Activated T-cell treated with anti-CD3 and anti-CD28 coated beads for 1 hour (primary cell): Measurements from ENCODE around the gene IL34.
"Not testable (repeated sequence)": the region's sequence is repeated elsewhere in the genome, so short reads cannot be mapped to it uniquely, and the experiment has no call there.

Experiments used
- DNase-seq: peaks from one replicate; pipeline ENCODE4 v3.0.0-alpha.2; 2020; ENCODE audit warnings: low read depth

IL34 gene

DNA sequence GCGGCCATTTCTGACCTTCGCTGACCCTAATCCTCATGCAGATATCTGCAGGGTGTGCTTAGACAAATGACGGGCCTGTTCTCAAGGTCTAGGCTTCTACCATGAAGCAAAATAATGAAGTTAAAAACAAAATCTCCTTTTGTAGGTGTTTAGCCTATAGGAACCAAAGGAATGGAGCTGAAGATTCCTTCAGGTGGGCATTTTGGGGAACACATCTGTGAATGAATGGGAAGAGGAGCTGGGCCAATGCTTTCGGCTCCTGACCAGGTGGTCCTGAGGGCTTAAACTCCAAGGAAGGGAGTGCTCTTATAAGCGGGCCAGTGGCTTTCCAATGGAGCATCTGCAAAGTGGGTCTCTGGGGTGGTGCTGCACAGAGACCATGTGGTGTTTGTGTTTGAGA is 14.1 kb upstream of the IL34 start:
- DNase-seq: no peak

DNA sequence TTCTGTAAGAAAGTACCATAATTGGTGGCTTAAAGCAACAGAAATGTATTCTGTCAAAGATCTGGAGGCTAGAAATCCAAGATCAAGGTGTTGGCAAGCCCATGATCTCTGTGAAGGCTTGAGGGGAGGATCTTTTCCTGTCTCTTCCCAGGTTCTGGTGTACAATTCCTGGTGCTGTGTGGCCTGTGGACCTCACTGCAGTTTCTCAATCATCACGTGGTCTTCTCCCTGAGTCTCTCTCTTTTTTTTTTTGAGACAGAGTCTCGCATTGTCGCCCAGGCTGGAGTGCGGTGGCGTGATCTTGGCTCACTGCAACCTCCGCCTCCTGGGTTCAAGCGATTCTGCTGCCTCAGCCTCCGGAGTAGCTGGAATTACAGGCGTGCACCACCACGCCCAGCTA is 12.7 kb upstream of the IL34 start:
- DNase-seq: not testable (repeated sequence)

DNA sequence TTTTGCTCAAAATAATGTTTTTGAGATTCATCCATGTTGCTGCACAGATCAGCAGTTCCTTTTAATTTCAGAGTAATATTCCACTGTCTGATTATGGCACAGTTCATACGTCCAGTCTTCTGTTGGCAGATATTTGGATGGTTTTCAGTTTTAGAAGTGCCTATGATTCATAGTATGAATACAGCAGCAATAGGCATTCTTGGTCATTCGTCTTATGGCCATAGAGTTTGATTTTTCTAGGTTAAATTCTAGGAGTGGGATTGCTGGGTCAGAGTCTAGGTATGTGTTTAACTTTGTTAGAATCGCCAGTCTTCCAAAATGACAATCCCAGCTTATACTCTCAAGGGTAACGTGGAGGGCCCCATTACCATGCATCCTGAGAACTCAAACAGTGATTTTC is 11.5 kb upstream of the IL34 start:
- DNase-seq: no peak

DNA sequence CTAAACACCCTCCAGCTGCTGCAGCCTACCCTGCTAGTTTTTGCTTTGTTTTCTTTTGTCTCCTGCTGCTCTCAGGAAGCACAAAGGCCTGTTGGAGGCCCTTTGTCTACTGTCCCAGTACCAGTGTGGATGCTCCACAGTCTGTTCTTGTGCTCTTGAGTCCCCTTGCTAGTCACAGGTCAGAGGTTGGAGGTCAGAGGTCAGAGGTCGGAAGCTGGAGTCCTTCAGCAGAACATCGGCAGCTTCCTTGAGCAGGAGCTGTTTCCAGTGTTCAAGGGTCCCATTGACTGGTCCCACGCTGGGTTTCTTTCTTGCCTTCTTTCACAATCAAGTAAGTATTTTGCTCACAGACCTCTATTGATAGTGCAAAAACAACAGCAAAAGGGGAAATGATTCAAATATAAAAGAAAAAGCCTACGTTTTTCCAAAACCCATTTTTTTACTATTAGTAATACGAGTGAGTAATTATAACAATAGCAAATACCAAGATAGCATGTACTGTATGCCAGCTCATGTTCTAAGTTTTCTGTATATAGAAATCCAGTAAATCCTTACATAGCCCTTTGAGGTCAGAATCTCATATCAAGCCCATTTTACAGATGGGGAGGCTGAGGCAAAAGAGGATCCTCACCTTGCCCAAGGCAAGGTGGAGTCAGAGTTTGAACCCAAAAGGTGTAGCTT is 10.9 kb upstream of the IL34 start:
- no peak for DNase-seq

DNA sequence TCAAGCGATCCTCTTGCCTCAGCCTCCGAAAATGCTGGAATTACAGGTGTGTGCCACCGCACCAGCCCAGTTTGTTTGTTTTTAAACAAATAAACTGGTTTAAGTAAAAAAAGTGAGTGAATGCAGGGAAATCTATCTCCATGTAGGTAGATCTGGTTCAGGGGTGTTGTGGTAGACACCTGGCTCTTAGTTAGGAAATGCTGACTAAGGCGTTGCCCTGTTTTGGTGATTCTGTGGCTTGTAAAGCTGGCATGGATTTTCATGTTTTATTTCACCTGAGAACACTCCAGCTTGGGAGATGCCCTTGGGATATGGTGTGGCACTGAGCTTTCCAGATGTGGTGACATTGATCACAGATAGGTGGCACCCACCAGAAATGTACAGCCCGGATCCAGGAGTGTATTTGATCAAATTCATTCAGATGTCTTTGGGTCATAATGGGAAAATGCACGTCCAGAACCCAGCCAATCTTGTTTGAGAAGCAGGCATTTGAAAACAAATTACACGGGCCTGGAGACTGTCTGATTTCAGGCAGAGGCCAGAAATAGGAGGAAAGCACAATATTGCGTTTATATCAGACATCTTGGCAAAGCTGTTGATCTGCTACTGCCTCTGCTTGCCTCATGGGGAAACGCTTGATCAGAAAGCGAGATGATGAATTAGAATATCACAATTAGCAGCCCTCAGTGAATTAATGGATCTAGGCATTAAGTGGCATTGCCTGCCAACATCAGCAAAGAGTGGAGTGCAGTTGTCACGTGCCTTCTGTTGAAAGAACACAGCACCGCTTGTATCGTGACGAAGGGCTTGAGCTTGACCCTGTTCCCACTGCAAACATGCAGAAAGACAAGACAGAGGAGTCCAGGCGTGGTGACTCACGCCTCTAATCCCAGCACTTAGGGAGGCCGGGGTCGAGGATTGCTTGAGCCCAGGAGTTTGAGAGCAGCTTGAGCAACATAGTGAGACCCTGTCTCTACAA is 7.3 kb upstream of the IL34 start:
- no peak for DNase-seq

DNA sequence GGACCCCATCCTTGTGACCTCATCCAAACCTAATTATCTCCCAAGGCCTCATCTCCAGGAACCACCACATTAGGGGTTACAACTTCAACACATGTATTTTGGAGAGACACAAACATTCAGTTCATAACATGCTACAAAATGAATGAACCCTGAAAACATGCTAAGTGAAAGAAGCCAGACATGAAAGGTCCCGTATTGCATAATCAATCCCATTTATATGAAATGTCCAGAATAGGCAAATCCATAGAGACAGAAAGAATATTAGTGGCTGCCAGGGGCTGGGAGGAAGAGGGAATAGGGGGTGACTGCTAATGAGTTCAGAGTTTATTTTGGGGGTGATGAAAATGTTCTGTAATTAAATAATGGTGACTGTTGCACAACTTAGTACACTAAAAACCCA is 3.7 kb upstream of the IL34 start:
- DNase-seq: no peak

DNA sequence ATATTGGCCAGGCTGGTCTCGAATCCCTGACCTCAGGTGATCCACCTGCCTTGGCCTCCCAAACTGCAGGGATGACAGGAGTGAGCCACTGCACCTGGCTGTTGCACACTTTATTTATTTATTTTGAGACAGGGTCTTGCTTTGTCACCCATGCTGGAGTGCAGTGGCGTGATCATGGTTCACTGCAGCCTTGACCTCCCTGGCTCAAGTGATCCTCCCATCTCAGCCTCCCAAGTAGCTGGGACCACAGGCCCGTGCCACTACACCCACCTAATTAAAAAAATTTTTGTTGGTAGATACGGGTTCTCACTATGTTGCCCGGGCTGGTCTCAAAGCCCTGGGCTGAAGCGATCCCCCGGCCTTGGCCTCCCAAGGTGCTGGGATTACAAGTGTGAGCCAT is 3.1 kb upstream of the IL34 start:
- DNase-seq: not testable (repeated sequence)

DNA sequence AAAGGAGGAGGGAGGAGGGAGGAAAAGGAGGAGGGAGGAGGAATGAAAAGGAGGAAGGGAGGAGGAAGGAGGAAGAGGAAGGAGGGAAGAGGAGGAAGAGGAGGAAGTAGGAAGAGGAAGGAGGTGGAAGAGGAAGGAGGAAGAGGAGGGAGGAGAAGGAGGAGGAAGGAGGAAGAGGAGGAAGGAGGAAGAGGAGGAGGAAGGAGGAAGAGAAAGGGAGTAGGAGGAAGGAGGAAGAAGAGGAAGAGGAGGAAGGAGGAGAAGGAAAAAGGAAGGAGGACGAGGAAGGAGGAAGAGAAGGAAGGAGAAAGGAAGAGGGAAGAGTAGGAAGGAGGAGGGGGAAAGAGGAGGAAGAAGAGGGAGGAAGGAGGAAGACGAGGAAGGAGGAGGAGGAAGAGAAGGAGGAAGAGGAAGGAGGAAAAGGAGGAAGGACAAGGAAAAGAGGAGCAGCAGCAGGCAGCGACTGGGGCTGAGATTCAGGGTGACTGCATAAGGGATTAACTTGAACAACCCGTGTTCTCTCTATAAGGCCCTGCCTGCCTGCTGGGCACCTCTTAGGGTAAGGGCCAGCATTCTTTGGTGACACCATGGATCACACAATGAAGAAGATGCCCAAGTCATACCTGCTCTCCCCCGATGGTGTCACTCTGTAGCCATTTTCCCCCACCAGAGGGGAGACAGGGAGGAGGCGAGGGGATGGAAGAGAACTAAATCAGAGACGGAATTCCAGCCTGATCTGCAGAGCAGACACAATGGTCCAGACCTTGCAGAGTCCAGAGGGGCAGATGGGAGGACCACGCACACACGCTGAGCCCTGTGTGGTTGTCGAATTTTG is 1.4 kb upstream of the IL34 start:
- DNase-seq: no peak

DNA sequence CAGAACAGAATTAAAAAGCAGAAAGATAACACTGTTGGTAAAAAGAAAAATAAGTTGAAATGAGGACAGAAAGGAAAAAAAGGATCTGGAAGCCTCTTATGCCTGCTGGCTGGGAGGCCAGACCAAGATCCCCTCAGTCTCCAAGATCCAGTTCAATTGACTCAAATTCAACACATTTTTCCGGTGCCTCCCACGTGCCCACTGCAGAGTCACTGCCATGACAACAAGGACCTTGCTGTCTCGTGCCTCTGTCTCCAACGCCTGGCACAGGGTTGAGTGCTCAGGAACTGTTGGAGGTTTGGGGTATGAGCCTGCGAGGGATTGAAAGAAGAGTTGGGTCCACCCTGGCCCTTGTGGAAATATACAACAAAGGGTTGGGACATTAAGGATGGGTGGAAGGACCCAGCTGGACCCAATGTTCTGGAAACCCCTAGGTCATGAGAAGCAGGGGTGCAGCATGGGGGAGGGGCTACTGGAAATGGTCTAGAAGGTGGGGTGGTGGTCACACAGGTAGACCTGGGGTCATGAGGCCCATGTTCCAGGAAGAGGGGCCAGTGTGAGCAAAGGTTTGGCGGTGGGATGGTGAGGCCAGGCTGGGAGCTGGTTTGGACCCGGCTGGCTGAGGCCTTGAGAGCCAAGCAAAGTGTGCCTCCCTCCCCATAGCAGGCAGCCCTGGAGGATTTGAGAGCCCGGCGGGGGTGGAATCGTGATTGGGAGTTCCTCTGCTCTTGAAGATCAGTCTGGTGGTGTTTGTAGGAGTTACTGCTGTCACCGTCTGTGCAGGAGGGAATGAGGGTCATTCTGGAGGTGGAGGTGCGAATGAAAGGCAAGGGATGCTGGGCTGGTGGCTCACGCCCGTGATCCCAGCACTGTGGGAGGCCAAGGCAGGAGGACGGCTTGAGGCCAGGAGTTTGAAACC is 1.3 kb downstream of the IL34 start:
- no peak for DNase-seq

DNA sequence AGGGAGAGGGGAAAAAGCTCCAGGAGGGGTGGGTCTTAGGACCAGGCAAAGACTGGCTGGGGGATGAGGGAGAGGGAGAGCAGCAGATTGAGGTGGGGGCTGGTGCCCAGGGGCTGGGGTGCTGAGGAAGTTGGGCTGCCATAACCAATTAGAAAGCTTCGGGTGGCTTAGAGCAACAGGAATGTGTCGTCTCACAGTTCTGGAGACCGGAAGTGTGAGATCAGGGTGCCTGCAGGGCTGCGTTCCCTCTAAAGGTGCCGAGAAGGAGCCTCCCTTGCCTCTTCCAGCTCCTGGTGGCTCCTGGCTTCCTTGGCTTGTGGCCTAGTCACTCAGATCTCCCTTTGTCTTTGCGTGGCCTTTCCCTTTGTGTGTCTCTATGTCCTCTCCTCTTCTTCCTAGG is 2.2 kb downstream of the IL34 start:
- DNase-seq: no peak

DNA sequence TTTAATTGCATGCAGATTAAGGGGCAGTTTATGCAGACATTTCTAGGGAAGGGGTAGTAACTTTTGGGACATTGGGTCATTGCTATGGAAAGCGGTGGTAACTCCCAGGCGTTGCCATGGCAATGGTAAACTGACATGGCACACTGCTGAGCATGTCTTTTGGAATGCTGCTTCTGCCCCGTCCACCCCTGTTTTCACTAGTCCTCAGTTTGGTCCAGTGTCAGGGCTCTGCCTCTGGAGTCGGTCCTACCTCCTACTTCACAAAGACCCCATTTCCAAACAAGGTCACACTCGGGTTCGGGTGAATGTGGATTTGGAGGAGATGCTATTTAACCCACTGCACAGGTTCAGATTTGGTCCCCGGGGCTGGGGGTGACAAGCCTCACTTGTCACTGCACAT is 2.9 kb downstream of the IL34 start:
- no peak for DNase-seq

DNA sequence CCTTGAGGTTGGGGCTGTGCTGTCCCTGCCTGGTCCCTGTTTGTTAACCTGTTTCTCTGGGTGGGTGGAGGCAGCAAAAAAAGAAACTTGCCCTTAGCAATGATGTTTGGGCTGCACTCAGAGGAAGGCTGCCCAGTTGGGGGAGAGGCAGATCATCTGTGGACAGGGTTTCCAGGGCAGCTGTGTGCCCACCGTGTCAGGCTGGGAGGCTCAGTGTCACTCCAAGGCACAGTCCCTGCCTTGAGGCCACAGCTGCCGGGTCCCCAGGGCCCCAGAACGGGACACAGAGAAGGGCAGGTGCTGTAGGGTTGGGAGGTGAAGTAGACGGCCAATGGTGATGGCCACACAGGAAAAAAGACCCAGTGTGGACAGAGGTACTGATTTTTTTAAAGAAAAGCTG is 3.9 kb downstream of the IL34 start:
- DNase-seq: no peak

DNA sequence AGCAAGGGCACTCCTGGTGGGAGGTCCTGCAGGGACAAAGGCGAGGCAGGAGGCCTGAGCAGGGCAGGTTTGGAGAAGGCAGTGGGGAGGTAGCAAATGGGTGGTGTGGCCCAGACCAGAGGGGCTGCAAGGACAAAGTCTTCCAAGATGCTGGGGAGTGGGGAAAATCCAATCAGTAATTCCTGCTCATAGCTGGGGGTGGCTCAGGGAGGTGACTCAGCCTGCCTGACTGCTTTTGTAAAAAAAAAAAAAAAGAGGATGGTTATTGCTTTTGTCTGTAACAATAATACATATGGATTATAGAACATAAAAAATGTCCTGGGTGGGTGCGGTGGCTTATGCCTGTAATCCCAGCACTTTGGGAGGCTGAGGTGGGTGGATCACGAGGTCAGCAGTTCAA is 5.2 kb downstream of the IL34 start:
- no peak for DNase-seq

DNA sequence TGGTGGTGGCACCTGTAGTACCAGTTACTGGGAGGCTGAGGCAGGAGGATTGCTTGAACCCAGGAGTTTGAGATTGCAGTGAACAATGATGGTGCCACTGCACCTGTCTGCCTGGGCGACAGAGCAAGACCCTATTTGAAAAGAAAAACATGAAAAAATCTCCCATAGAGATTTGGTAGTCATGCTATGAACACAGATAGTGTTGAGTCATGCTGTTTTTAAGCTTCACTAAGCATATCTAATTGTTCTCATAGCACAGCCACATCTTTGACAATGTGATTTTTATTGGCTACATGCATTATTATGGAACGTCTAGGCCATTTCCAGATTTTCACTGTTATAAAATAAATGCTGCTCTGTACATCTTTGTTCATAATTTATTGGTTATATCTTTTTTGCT is 6.0 kb downstream of the IL34 start:
- no peak for DNase-seq

DNA sequence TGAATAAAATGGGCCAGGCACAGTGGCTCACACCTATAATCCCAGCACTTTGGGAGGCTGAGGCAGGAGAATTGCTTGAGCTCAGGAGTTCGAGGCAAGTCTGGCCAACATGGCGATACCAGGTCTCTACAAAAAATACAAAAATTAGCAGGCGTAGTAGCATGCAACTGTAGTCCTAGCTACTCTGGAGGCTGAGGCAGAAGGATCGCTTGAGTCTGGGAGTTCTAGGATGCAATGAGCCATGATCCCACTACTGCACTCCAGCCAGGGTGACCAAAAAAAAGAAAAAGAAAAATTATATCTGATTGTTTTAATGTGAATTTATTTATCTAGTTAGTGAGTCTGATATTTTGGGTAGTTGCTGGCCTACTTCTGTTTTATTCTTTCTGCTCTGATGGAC is 7.0 kb downstream of the IL34 start:
- DNase-seq: no peak

DNA sequence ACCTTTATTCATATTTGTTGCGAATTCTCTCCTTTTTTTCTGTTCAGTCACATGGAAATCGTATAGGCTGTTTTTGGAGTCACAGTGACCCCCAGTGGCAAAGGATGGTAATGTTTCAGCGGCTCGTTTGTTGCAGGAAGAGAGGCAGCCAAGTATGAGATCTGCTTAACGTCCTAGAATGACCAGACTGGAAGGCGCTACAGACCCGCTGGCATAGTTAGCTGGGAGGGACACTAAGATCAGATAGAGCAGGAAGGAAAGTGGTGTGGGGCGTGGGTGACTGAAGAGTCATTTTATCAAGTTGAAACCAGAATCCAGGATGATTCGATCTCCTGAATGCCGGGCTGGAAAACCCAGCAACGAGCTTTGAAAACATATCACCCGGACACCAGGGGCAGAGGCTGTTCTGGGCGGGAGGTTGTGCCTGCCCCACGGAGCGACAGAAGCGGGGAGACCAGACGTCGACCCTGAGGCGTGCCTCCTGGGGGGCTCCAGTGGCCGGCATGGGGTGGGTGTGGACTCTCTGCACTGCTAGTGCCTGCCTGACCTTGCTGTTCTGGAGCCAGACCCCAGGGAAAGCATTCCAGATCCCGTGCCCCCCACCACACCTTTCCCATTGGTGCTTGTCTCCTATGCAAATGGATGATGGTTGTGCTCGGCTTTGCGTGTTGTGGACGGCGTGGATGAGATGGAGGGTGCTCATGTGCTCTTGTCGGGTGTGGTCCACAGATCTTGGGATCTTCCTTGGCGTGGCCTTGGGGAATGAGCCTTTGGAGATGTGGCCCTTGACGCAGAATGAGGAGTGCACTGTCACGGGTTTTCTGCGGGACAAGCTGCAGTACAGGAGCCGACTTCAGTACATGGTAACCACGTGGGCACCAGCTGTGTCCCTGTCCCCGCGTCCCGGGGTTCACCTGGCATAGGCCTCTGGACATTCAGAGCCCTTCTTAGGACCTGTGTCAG is 7.7 kb downstream of the IL34 start:
- DNase-seq: peak; percentile 70

DNA sequence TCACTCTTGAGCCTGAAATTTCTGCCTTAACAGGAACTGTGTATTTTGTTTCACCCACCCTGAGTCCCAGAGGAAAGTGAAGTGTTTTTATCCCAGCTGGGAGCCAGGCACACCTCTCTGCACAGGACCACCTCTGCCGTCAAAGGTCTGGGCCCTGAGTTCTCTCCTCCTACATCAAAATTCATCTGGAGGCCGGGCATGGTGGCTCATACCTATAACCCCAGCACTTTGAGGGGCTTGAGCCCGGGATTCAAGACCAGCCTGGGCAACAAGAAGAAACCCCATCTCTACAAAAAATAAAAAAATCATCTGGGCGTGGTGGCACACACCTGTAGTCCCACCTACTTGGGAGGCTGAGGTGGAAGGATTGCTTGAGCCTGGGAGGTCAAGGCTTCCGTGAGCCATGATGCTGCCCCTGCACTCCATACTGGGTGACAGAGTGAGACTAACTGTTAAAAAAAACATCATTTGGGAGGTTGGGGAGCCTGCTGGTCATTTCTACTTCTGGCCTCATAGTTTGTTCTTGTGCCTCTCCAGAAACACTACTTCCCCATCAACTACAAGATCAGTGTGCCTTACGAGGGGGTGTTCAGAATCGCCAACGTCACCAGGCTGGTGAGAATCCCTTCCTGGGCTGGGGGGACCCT is 9.8 kb downstream of the IL34 start:
- no peak for DNase-seq

DNA sequence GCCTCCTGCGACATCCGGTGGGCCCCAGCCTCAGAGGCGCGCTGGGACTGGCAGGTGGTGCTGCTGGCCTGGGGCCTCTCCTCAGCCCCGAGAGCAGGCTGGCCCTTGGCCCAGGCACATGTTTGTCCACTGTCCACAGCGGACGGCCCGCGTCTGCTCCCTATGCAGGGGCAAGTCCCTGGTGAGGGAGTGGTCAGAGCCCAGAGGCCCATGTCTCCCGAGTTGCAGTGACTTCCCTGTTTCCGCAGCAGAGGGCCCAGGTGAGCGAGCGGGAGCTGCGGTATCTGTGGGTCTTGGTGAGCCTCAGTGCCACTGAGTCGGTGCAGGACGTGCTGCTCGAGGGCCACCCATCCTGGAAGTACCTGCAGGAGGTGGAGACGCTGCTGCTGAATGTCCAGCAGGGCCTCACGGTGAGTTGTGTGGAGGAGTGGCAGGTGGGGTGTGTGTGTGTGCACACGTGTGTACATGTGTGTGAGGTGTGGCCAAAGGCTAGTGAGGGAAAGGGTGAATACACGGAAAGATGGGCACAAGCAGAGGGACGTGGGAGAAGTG is 10.4 kb downstream of the IL34 start:
- no peak for DNase-seq

DNA sequence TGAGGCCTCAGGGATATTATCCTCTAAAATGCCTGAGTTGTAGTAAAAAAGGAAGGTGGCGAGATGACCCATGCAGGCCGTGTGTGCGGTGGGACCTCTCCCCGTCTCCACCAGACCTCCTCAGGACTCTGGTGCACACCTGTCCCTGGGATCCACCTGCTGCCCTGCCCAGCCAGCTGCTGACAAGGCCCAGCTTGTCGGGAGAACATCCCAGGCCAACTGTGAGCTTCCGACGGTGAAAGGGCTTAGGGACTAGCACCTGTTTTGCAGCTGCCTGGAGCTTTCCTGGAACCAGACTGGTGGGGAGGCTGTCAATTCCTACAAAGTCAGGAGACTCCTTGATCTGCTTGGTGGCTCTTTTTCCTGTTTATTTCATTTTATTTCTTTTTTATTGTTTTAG is 11.6 kb downstream of the IL34 start:
- DNase-seq: no peak

DNA sequence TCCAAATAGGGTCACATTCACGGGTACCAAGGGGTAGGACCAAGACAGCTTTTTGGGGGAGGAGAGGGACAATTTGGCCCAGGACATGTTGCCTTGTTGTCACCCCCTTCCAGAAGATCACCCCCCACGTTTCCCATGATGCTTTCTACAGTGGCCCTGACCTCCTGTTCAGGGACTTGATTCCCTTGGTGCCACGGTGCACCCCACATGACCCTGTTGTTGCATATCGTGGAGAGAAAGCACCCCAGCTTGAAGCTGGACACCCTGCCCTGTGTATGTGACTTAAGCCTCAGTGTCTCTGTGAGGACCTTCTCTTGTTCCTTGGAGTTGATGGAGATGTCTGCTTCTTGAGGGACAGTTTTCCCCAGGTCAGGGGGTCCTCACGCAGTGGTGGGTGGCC is 12.6 kb downstream of the IL34 start:
- DNase-seq: no peak
